Activated gamma-delta T cell (primary cell): ENCODE results near the gene PDGFD.

Experiments
- DNase-seq: peaks from one replicate; lab custom pipeline; 2025; lab: John Stamatoyannopoulos, UW

The PDGFD gene

DNA sequence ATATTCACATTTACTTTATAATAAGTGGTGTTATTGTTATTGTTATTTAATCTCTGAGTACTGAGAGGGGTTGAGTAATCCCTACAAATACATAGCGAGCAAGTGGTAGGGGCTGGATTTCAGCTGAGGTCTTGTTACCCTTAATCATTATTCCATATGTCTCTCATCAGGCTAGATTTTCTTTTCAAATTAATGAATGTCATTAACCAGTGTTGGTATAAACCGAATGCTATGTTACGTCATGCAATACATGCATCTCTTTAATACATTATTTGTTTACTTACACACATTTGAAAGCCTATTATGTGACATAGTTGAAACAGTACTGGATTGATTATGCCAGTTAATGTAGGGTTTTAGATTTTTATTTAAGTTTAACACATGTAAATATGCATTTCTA, 18.9 kb downstream of the PDGFD start:
- no peak for DNase-seq

DNA sequence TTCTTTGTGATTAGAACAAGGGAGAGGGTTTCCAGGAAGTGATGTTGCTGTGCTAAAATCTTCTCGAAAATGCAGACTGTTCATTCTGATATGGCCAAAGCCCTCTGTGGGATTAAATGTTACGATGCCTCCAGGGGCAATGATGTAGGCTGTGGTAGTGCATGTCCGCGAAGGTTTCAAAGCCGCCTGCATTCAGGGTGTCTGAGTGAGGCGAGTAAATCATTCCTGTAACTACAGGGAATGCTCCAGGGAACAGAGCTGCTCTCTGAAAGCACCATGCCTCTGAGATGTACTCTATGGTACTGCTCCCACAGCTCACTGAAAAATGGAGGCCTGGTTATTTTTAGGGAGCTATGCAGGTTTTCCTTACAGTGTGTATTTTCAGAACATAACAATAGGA, 21.2 kb downstream of the PDGFD start:
- DNase-seq: no peak

DNA sequence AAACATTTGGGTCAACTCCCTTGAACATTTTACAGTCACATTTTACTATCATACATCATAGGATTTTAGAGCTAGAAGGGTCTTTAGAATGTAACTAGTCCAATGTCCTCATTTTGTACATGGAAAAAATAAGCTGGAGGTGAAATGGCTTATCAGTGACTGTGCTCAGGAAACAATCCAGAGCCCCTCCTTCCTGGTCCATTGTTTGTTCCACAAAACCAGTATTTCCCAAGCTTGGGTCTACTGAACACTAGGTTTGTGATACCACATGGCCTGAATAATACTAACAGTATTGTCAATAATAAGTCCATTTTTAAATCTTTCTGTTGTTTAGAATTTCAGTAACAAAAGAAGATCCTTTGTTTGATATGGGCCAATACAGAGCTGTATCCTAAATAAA, 27.1 kb downstream of the PDGFD start:
- DNase-seq: no peak

GRCh38 chr11:104134745-104135144, 29.2 kb downstream of the PDGFD start:
- DNase-seq: no peak

GRCh38 chr11:104130161-104130560, 33.8 kb downstream of the PDGFD start:
- DNase-seq: no peak

DNA sequence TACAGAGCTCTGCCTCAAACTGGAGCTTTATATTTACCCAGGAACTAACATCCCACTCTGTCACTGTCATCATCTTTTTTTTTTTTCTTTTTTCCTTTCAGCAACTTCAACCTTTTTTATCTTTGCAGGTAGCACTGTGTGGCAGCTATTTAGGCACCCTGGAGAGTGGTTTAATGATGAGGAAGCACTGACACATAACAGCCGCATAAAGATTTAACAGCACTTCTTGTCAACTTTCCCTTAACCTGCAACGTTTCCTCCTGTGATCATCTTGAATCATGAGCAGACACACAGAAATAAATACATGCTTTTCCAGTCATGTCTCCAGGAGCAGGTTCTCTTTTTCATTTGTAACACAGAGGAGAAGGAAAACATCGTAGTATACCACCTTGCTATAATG, 34.8 kb downstream of the PDGFD start:
- DNase-seq: no peak

GRCh38 chr11:104127828-104128227, 36.1 kb downstream of the PDGFD start:
- no peak for DNase-seq

DNA sequence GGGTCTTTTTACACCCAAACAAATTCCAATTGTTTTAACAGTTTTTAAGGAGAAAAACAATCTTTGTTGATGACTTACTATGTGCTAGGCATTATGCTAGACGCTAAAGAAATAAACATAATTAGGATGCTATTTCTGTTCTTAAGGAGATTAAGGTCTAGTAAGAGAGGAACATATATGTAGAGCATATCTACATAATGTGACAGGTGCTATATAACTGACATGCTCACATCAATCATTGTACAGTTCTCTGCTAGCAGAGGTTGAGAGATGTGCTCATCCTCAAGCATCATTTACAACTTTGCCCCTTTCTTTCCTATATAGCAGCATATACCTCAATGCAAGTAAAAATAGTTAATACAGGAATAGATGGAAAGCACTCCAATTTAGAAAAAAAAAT, 37.5 kb downstream of the PDGFD start:
- DNase-seq: no peak

- DNase-seq: no peak
Measured at GRCh38 chr11:104124979-104125378, 39.0 kb downstream of the PDGFD start.

- no peak for DNase-seq
Measured at GRCh38 chr11:104122836-104123235, 41.1 kb downstream of the PDGFD start.

- no peak for DNase-seq
Measured at GRCh38 chr11:104122011-104122635, 41.8 kb downstream of the PDGFD start.

DNA sequence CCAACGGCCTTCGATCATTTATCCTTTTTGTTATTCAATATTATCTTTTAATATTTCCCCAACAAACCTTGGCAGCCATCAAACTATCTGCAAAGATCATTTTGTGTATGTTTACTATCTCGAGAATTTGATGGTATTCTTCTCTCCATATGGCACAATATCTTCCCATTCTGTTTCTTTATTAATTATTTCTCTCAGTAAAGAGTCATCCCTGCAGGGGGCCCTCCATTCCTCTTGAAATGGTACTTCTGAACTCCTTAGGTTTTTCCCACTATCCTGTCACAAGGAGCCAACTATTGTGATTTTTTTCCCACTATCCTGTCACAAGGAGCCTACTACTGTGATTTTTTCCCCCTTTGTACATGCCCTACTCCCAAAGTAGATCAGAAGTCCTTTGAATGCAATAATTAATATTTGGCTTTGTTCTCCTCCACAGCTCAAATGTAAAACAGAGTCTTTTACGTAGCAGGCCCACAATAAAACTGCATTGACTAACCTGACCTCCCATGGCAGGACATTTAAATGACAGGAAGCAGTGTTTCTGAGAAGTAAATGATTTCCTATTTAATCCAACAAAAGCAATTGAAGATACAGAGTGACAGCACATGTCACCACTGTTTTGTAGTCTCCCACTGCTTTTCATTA, 43.3 kb downstream of the PDGFD start:
- DNase-seq: no peak

DNA sequence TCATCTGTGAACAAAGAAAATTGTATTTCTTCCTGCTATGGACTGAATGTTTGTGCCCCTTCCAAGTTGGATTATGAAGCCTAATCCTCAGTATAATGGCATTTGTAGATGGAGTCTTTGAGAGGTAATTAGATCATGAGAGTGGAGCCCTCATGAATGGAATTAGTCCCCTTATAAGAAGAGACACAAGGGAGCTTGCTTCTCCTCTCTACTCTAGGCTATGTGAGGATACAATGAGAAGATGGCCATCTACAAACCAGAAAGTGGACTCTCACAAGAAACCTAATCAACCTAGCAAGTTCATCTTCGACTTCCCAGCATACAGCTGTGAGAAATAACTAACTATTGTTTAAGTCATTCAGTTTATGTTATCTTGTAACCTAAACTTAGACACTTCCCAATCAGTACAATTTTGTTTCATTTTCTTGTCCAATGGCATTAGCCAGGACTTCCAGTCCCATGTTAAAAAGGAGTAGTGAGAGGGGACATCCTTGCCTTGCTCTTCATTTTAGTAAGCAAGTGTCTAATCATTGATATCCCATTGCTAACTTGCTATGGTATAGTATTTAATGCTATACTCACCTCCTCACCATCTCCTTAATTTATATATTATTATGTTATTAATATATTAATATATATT, 45.7 kb downstream of the PDGFD start:
- no peak for DNase-seq

- DNase-seq: no peak
Measured at GRCh38 chr11:104113541-104113940, 50.4 kb downstream of the PDGFD start.

DNA sequence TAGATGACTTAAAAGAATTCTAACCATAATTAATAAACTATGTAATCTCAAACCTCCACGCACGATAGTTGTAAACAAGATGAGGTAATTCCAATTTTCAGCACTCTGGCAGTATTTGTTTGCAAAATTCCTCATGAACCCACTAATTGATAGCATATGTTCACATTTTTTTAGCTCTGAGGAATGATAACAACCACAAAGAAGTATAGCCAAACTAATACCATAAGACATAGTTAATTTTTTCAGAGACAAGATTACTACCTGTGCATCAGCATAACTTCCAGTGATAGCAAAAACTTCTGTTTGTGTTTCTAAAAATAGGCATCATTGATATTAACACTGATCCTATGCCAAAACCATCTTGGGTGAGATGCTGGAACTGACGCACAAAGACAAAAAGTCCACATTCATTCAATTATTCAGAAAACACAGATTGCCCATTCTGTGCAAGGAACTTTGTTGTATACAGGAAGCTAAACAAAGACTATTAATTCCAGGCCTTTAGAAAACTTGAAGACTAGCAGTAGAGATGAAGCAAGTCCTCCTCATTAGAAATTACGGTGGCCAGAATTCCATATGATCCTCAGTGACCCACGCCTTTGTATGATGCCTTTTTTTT, 57.7 kb downstream of the PDGFD start:
- no peak for DNase-seq

DNA sequence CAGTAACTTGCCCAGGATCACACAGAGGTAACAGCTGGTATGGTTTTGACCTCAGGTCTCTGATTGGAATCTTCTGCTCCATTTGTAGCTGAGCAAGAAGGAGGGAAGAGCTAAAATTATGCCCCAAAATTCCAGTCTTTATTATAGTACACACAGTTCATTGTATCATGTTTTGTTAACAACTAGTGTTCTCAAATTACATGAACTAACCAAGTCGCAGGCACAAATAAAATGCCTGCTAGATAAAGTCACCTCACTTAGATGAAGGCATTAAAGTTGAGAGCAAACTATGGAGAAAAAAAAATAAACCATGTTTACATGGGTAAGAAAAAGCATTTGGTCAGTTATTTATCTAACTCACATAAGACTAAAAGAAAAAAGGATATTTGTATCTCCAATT, 58.8 kb downstream of the PDGFD start:
- DNase-seq: no peak

DNA sequence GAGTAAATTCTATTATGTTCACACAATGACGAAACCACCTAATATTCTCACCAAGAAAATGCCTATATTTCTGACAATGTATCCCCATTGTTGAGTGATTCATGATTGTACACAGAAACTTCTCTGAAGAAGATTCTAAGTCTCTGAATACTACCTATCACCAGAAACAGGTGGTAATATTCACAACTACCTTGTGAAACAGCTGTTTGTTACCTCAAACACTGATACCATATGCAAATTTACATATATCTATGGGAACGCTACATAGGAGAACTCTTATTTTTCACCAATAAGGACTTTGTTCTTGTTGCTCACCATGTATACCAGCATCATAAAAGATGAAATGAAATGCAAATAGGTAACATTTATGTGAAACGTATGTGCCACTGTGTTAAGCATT, 59.3 kb downstream of the PDGFD start:
- no peak for DNase-seq

DNA sequence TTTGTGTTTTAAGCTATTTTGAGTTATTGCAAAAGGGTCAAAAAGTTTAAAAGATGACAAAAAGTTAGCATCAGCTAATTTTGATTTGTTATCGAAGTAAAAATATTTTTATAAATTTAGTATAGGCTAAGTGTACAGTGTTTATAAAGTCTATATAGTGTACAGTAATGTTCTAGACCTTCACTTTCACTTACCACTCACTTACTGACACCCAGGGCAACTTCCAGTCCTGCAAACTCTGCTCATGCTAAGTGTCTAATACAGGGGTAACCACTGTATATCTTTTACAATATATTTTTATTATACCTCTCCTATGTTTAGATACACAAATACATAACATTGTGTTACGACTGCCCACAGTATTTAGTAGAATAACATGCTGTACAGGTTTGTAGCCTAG, 59.7 kb downstream of the PDGFD start:
- DNase-seq: no peak

GRCh38 chr11:104098555-104098954, 65.4 kb downstream of the PDGFD start:
- no peak for DNase-seq

DNA sequence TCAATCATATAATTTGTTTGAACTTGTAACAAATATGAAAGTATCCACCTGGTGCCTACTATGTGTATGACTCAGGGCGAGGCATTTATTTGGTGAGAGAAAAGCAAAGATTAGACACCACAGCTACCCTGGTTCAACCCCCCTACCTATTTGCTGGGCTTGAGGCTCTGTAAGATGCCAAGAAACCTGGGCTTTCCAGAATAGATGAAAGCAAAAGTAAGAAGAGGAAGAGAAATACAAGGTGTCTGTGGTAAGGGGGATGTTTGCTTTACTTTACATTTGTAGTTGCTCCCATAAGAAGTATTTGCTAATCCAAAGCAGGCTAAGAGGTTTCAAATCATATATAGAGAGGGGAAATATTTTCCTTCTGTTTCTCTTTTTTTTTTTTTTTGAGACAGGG, 65.8 kb downstream of the PDGFD start:
- no peak for DNase-seq

DNA sequence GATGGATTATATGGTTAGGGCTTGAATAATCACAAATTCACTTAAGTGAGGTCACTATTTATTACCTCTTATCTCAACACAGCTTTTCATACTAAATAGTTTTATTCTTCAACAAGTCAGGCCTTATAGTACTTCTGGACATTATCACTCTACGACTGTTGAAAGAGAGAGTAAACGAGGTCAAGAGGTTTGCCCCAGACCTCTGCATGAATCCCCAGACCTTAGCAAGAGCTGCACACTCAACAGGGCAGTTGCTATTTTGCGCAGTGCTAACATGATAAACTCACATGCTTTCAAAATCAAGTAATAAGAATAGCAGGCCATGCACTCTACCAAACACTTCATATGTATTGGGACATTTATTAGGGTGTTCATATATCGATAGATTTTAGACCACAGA, 67.0 kb downstream of the PDGFD start:
- no peak for DNase-seq

DNA sequence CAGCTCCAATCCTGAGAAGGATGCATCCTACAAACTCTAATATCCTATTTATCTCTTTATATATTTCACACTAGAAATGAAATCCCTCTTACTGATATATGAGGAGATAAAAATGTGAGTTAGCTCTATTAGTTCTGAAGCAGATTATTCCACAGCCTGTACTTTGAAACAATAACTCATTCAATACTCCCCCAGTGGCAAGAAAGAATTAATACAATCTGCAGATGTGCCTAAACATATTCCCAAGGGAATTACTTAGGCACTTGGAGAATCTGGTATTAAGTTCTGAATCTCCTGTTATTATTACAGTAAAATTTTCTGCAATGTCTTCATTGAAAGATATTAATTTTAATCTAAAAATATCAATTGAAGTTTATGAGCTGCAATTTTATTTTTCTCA, 68.2 kb downstream of the PDGFD start:
- no peak for DNase-seq

DNA sequence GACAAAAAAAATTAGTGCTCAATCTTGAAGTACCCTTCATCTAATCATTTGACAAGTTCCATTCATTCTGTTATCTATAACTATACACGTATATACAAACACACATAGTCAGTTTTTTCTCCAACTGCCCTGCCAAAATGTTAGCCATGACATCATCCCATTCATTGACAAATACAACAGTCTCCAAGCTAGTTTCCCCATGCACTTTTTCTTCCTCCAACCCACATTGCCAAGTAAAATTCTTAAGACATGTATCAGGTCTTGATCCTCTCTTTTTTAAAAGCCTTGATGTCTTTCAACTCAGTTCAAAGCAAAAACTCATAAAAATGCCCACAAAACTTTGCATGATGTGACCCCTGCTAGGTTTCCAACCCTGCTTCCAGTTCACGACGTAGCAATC, 69.4 kb downstream of the PDGFD start:
- DNase-seq: no peak
